NOMO-1 treated with DMSO at 0.1 percent for 48 hours (cell line): ENCODE measurements around the gene MAGI2.
"Not testable (repeated sequence)": the region's sequence is repeated elsewhere in the genome, so short reads cannot be mapped to it uniquely, and the experiment has no call there.

ENCODE experiments used
- DNase-seq: peaks from one replicate; lab custom pipeline; 2025; ENCODE audit not compliant: unreplicated experiment; lab: John Stamatoyannopoulos, UW

The MAGI2 gene

GRCh38 chr7:78326189-78326588, 1127.3 kb downstream of the MAGI2 start:
- DNase-seq: no peak

DNA sequence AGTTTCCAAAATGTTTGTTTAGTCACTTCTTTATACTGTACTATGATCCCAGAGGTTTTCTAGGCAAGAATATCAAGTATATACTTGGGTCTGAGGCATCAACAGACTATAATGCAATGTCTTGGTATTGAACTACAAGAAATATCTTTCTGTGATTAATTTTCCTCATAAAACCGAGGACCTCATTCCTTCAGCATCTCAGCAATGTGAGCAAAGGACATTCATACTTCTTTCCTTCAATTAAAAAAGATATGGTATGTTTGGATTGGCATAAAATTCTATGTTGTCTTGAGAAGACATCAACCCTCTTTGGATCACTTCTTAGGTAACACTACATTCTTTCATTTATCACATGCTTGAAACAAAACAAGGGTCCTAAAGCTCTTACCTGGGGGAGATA, 1130.3 kb downstream of the MAGI2 start:
- DNase-seq: no peak

DNA sequence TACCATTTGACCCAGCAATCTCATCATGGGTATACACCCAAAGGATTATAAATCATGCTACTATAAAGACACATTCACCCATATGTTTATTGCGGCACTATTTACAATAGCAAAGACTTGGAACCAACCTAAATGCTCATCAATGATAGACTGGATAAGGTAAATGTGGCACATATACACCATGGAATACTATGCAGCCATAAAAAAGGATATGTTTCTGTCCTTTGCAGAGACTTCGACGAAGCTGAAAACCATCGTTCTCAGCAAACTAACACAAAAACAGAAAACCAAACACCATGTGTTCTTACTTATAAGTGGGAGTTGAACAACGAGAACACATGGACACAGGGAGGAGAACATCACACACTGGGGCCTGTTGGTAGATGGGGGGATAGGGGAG, 1131.2 kb downstream of the MAGI2 start:
- not testable (repeated sequence) for DNase-seq

DNA sequence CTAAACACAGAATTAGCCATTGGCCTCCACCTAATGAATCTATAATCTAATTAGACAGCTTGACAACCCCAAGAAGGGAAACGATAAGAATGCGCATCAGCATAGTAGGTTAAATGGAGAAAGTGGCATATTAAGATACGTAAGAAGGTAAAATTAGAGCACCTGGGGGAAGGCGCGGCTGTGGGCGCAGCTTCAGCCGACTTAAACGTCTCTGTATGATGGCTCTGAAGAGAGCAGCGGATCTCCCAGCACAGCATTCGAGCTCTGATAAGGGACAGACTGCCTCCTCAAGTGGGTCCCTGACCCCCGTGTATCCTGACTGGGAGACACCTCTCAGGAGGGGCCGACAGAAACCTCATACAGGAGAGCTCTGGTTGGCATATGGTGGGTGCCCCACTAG, 1136.1 kb downstream of the MAGI2 start:
- no peak for DNase-seq

DNA sequence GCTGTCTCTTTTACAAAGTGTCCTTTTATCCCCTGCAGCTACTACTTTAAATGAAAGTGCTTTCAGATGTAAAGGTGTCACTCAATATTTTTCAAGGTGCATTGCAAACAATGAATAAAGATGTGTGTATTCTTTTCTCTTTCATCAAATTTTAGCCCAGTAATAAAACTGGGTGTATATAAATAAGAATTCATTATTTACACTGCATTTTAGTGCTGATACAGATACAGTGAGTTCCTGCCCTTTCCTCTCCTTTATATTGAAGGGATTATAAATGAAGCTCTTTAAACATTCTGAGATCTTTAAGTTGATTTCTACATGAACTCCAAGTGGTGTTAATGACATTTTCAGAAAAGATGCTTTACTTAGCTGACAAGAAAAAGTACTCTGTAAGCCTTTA, 1137.4 kb downstream of the MAGI2 start:
- no peak for DNase-seq

DNA sequence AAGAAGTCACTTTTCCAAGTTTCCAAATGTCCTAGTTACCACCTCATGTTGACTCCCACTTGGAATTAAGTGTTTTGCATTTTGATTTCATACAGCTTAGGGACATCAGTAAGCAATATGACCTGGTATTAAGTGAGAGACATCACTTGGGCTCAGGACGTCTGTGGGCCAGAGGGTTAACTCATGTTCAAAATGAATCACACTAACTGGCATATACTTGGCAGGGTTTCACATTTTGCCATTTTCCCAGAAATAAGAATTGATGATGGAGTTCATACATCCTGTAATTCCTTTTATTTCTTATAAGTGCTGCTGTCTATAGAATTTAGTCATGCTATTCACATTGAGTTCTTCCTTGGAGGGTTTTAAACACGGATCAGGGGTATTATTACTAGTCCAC, 1138.3 kb downstream of the MAGI2 start:
- DNase-seq: no peak

- DNase-seq: no peak
These were observed 1142.3 kb downstream of the MAGI2 start for GRCh38 chr7:78311181-78311580.

GRCh38 chr7:78307892-78308291, 1145.6 kb downstream of the MAGI2 start:
- no peak for DNase-seq

GRCh38 chr7:78306634-78307033, 1146.8 kb downstream of the MAGI2 start:
- DNase-seq: no peak

GRCh38 chr7:78301407-78301806, 1152.1 kb downstream of the MAGI2 start:
- DNase-seq: no peak

DNA sequence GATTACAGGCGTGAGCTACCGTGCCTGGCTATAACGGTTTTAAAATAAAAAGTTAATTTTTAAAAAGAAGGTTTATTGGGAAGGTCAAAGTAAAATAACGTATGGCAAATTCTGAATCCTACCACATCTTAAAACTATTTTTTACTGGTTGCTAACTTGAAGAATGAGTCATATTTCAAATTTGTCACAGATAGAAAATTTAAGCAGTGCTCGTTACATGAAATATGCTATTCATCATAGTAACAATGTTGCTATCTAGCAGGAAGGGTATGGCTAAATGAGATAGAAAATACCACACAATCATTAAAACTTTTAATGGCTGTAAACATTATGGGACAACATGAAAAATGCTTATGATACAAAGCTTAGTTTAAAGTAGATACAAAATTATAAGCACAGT, 1154.4 kb downstream of the MAGI2 start:
- DNase-seq: no peak

- DNase-seq: no peak
These were observed 1156.7 kb downstream of the MAGI2 start for GRCh38 chr7:78296644-78297371.

DNA sequence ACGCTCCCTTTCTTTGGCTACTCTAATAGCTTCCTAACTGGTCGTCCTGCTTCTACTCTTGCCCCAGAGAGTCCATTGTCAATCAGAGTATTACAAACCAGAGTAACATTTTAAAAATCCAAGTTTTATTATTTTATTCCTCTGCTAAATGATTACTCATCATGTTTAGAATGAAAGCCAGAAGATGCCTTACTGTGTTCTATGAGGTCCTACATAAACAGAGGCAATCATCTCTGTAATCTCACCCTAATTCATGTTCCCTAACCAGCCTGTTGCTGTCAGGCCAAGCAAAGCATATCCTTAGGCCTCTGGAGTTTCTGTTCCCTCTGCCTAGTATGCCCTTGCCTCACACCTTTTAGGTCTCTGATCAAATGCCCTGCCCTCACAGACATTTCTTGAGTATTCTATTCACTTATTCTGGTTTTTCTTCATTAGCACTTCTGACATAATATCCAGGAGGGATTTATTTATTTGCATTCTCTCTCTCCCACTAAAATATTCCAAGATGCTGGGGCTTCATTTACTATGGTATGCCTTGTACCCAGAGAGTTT, 1157.3 kb downstream of the MAGI2 start:
- no peak for DNase-seq

- not testable (repeated sequence) for DNase-seq
These were observed 1164.0 kb downstream of the MAGI2 start for GRCh38 chr7:78289471-78289870.

- DNase-seq: no peak
These were observed 1168.5 kb downstream of the MAGI2 start for GRCh38 chr7:78284945-78285344.

- no peak for DNase-seq
These were observed 1173.2 kb downstream of the MAGI2 start for GRCh38 chr7:78280276-78280675.

GRCh38 chr7:78279457-78279856, 1174.0 kb downstream of the MAGI2 start:
- DNase-seq: no peak

- DNase-seq: no peak
These were observed 1174.4 kb downstream of the MAGI2 start for GRCh38 chr7:78279032-78279431.

DNA sequence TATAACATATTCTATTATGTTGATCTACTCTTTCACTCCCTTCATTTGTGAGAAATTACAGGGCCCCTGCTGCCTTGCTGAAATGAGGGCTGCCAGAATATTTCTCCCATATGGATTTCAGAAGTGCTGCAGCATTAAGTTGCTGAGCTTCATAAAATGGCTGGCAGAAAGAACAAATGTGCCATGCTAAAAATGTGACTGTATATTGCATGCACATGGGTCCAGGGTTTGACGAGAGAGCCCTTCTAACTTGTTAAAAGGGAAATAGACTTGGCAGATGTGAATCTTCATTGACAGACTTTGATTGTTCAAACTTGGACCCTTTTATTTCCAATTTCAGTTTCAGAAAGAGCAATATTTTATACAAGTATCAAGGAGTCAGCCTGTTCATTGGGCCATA, 1186.3 kb downstream of the MAGI2 start:
- no peak for DNase-seq

GRCh38 chr7:78265486-78265885, 1188.0 kb downstream of the MAGI2 start:
- no peak for DNase-seq

DNA sequence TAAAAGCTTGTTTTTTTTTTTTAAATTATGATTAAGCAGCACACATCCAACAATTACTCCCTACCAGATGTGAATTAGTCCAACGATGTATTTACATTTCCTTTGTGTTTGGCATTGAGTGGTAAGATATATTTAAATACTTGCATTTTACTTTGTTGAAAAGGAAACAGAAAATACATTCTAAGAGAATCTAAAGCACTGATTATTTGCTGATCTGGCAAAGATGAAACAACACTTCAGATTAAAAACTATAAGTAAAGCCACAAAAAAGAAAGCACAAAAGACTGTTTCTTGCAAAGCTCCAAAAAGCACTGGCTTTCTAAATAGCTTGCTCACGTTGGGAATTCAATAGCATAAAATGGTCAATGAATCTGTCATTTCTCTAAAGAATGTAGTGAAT, 1188.4 kb downstream of the MAGI2 start:
- no peak for DNase-seq

DNA sequence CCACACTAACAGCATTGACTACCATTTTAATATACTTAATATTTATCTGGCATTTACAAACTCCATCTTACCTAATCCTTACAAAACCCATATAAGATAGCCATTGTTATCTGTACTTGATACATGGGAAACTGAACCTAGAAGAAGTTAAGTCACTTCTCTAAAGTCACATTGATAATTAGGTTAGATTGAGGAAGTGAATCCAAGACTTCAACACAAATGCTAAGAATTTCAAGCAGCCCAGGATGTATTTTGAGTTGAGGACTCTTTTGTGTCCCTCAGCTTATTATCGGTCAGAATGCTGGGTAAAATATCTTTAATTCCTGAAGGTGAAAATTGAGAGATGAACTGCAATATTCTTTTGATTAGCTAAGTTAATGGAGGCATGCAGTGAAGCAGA, 1189.4 kb downstream of the MAGI2 start:
- DNase-seq: peak; percentile 89

DNA sequence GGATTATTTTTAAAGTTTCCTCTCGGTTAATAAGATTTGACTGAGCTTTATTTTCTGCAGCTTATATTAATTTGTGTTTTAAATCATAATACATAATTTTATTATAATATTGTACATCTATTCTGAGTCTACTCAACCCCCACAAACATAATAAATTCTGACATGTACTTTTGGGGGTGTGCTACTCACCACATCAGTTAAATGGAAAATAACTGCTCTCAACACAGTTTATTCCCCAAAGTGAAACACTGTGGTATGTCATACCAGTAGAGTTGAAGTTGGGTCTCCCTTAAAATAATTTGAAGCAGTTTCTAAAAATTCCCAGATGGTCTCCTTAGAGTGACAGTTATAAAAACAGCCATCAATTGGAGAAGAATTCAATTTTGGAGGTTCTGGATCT, 1191.7 kb downstream of the MAGI2 start:
- no peak for DNase-seq
